NCI-H1417 (cell line): Measurements from ENCODE around the gene KRTAP9-4.
"Not testable (repeated sequence)": the region's sequence is repeated elsewhere in the genome, so short reads cannot be mapped to it uniquely, and the experiment has no call there.

ENCODE experiments used
- DNase-seq, 3 experiments: peaks; one replicate each; lab custom pipeline; 2025; lab: John Stamatoyannopoulos, UW

Gene KRTAP9-4

GRCh38 chr17:41249637-41250240 lies at the start of gene KRTAP9-4:
TSS of gene KRTAP9-4 (plus strand) at chr17:41249687. CDS start at chr17:41249721, 34 bp downstream.
- DNase-seq = not testable (repeated sequence)

GRCh38 chr17:41211845-41212466 lies 37.5 kb upstream of the KRTAP9-4 start:
- DNase-seq = peak; percentile 29 to 78 (median 56)

- DNase-seq = peak in 2 of 3 experiments; percentile 55 to 78
Observed at GRCh38 chr17:41212524-41213169, 36.8 kb upstream of the KRTAP9-4 start.

- DNase-seq = no peak
Observed at GRCh38 chr17:41215681-41216080, 33.8 kb upstream of the KRTAP9-4 start.

- no peak for DNase-seq
Observed at GRCh38 chr17:41223821-41224220, 25.7 kb upstream of the KRTAP9-4 start.

GRCh38 chr17:41226051-41226450 lies 23.4 kb upstream of the KRTAP9-4 start:
- DNase-seq = no peak

GRCh38 chr17:41226598-41227095 lies 22.8 kb upstream of the KRTAP9-4 start, which contains the start of gene KRTAP9-2:
TSS of gene KRTAP9-2 (plus strand) at chr17:41226648. CDS start at chr17:41226655, 7 bp downstream.
- not testable (repeated sequence) for DNase-seq

GRCh38 chr17:41230094-41230493 lies 19.4 kb upstream of the KRTAP9-4 start:
- DNase-seq = no peak

- DNase-seq = no peak
Observed at GRCh38 chr17:41231731-41232130, 17.8 kb upstream of the KRTAP9-4 start.

GRCh38 chr17:41232399-41233105 lies 16.9 kb upstream of the KRTAP9-4 start, which contains the start of gene KRTAP9-3:
TSS of gene KRTAP9-3 (plus strand) at chr17:41232449. CDS start at chr17:41232502, 53 bp downstream.
- DNase-seq = peak in 1 of 3 experiments; percentile 18

- not testable (repeated sequence) for DNase-seq
Observed at GRCh38 chr17:41237116-41237515, 12.4 kb upstream of the KRTAP9-4 start.

GRCh38 chr17:41237949-41238437 lies 11.5 kb upstream of the KRTAP9-4 start, which contains the start of gene KRTAP9-8:
TSS of gene KRTAP9-8 (plus strand) at chr17:41237999. CDS start at chr17:41238052, 53 bp downstream.
- DNase-seq = not testable (repeated sequence)

- DNase-seq = not testable (repeated sequence)
Observed at GRCh38 chr17:41246995-41247787, 2.3 kb upstream of the KRTAP9-4 start.

GRCh38 chr17:41251261-41251660 lies 1.8 kb downstream of the KRTAP9-4 start:
- DNase-seq = no peak

- DNase-seq = no peak
Observed at GRCh38 chr17:41254861-41255260, 5.4 kb downstream of the KRTAP9-4 start.

- not testable (repeated sequence) for DNase-seq
Observed at GRCh38 chr17:41255381-41256290, 6.1 kb downstream of the KRTAP9-4 start, which contains the start of gene KRTAP9-9. TSS of gene KRTAP9-9 (plus strand) at chr17:41255384.

GRCh38 chr17:41256291-41256685 lies 6.8 kb downstream of the KRTAP9-4 start:
- DNase-seq = no peak

GRCh38 chr17:41258406-41258805 lies 8.9 kb downstream of the KRTAP9-4 start:
- no peak for DNase-seq

- no peak for DNase-seq
Observed at GRCh38 chr17:41263212-41263611, 13.7 kb downstream of the KRTAP9-4 start.

- no peak for DNase-seq
Observed at GRCh38 chr17:41264599-41264998, 15.1 kb downstream of the KRTAP9-4 start.
